ENCODE data around the gene CCNL2. TPM values are rescaled to one million over a fixed set of nuclear protein-coding genes. Genes with fewer than 3 reads are reported as not detected.
A peak's percentile ranks its signal among the peaks of the same experiment; 100 is the strongest.

The CCNL2 gene
- total and polyA plus RNA-seq, 2 experiments from 2014 or later: 115 to 146 TPM

GRCh38 chr1:1338278-1338677, 60.9 kb downstream of the CCNL2 start:
- Histone ChIP-seq H3K4me1 (ENCODE audit: insufficient read depth) (no peaks in the 10 kb centered on the region), H3K4me3 (no peak overlapping the region), H3K27ac (ENCODE audit: low read depth) (no peak overlapping the region), H3K36me3 (ENCODE audit: insufficient read depth) (no peaks in the 10 kb centered on the region), H3K9me2 (ENCODE audit: insufficient read depth) (no peaks in the 10 kb centered on the region), H4K20me1 (replicated peaks; ENCODE audit: insufficient read depth) (no peaks in the 10 kb centered on the region), H2AFZ (no peak overlapping the region), H3K4me2 (no peak overlapping the region), H3K27me3 (ENCODE audit: insufficient read depth) (no peaks in the 10 kb centered on the region), H3F3A (replicated peaks; ENCODE audit: low read depth) (peaks cover 15% of the 10 kb centered on the region), H3K79me2 (replicated peaks; ENCODE audit: insufficient read depth) (no peaks in the 10 kb centered on the region)
- DNase-seq (ENCODE audit: low spot score): no peak
- H3K36me3 Mint-ChIP-seq (ENCODE audit: low read depth): peaks cover 18% of the 10 kb centered on the region
- H3K27ac Mint-ChIP-seq: no peak overlapping the region
- ATAC-seq: no peak
- H3K4me1 Mint-ChIP-seq: no peaks in the 10 kb centered on the region; the same call in 2 of the 3 replicates
- H3K4me3 Mint-ChIP-seq: no peak overlapping the region
- H3K9me3 Mint-ChIP-seq: no peaks in the 10 kb centered on the region; the same call in 2 of the 3 replicates
- TF ChIP-seq STAT1 (IDR thresholded peaks at IDR 0.05; ENCODE audit: unreplicated experiment): no peak
- no peak for TF ChIP-seq CTCF (conservative IDR thresholded peaks at IDR 0.05; ENCODE audit: low read depth in 2 of 2)
- TF ChIP-seq JUNB (IDR thresholded peaks at IDR 0.05; ENCODE audit: unreplicated experiment): no peak
- TF ChIP-seq ZNF114 (CRISPR knock-in tag; IDR thresholded peaks at IDR 0.05): no peak
- no peak for TF ChIP-seq NANOG (IDR thresholded peaks at IDR 0.05; ENCODE audit: borderline replicate concordance)
- no peak for TF ChIP-seq ETS1 (IDR thresholded peaks at IDR 0.05)
- no peak for TF ChIP-seq CREB1 (CRISPR knock-in tag; IDR thresholded peaks at IDR 0.05; ENCODE audit: low read depth)
- TF ChIP-seq EZH2phosphoT487 (IDR thresholded peaks at IDR 0.05; ENCODE audit: unreplicated experiment): no peak
- TF ChIP-seq REST (IDR thresholded peaks at IDR 0.05; ENCODE audit: unreplicated experiment): no peak
- TF ChIP-seq EZH2 (IDR thresholded peaks at IDR 0.05; ENCODE audit: low read depth, unreplicated experiment): no peak
- peaks cover 6% of the 10 kb centered on the region for H3K27me3 Mint-ChIP-seq (ENCODE audit: insufficient read depth, low read depth, poor library complexity)

DNA sequence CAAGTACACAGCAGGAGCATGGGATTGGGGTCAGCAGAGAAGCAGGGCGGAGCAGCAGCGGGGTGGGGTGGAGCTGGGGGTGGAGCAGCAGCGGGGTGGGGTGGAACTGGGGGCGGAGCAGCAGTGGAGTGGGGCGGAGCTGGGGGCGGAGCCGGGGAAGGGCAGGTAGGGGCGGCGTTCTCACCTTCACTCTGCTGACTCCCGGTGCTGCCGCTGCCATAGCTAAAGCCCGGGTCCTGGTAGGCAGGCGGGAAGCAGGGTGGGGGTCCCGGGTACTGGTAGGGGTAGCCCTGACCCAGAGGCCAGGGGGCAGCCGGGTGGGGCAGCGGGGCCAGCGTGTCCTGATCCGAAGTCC, 61.4 kb downstream of the CCNL2 start:
- H4K20me1 ChIP-seq (replicated peaks; ENCODE audit: insufficient read depth): no peaks in the 10 kb centered on the region
- no peaks in the 10 kb centered on the region for H3K79me2 ChIP-seq (replicated peaks; ENCODE audit: insufficient read depth)
- H3K36me3 Mint-ChIP-seq (ENCODE audit: low read depth): peaks cover 18% of the 10 kb centered on the region
- ATAC-seq: peak; percentile 82
- no peaks in the 10 kb centered on the region for H3K27me3 ChIP-seq (ENCODE audit: insufficient read depth)
- no peak overlapping the region for H2AFZ ChIP-seq
- H3K4me3 ChIP-seq: no peak overlapping the region
- H3K36me3 ChIP-seq (ENCODE audit: insufficient read depth): no peaks in the 10 kb centered on the region
- H3K4me2 ChIP-seq: no peak overlapping the region
- peak; percentile 74 for DNase-seq (ENCODE audit: low spot score)
- no peak overlapping the region for H3K27ac Mint-ChIP-seq
- H3K27me3 Mint-ChIP-seq (ENCODE audit: insufficient read depth, low read depth, poor library complexity): peaks cover 8% of the 10 kb centered on the region
- no peaks in the 10 kb centered on the region for H3K4me1 ChIP-seq (ENCODE audit: insufficient read depth)
- no peaks in the 10 kb centered on the region for H3K9me2 ChIP-seq (ENCODE audit: insufficient read depth)
- no peak overlapping the region for H3K27ac ChIP-seq (ENCODE audit: low read depth)
- no peak overlapping the region for H3K4me3 Mint-ChIP-seq
- peaks cover 15% of the 10 kb centered on the region for H3F3A ChIP-seq (replicated peaks; ENCODE audit: low read depth)
- H3K9me3 Mint-ChIP-seq: no peaks in the 10 kb centered on the region; the same call in 2 of the 3 replicates
- no peaks in the 10 kb centered on the region; the same call in 2 of the 3 replicates for H3K4me1 Mint-ChIP-seq
- TF ChIP-seq CTCF (conservative IDR thresholded peaks at IDR 0.05; ENCODE audit: low read depth in 2 of 2): no peak
- TF ChIP-seq ZNF331 (CRISPR knock-in tag; IDR thresholded peaks at IDR 0.05; ENCODE audit: low read depth): no peak
- no peak for TF ChIP-seq CREB1 (CRISPR knock-in tag; IDR thresholded peaks at IDR 0.05; ENCODE audit: low read depth)
- TF ChIP-seq EZH2 (IDR thresholded peaks at IDR 0.05; ENCODE audit: low read depth, unreplicated experiment): no peak
